Effector memory CD4-positive, alpha-beta T cell (primary cell): ENCODE data around the gene NPPB.
A peak's percentile ranks its signal among the peaks of the same experiment; 100 is the strongest.
"Not testable (repeated sequence)": the region's sequence is repeated elsewhere in the genome, so short reads cannot be mapped to it uniquely, and the experiment has no call there.

Source experiments
- DNase-seq, 3 donors: peaks; one replicate each; pipeline ENCODE4 v3.0.0-alpha.2; 2020
- H3K27ac ChIP-seq: 2 replicates; pipeline ENCODE4 v1.7.0; 2013; ENCODE audit warnings: mild to moderate bottlenecking, low read length, moderate library complexity; ENCODE audit not compliant: insufficient read depth, poor library complexity, severe bottlenecking
- H3K27me3 ChIP-seq: replicated peaks from 2 replicates; pipeline ENCODE4 v1.7.0; 2013; ENCODE audit warnings: mild to moderate bottlenecking, low read length; ENCODE audit not compliant: insufficient read depth, control insufficient read depth, poor library complexity, severe bottlenecking
- H3K36me3 ChIP-seq: 2 replicates; pipeline ENCODE4 v1.7.0; 2013; ENCODE audit warnings: mild to moderate bottlenecking, low read length, moderate library complexity; ENCODE audit not compliant: control insufficient read depth, insufficient read depth
- H3K4me1 ChIP-seq: 2 replicates; pipeline ENCODE4 v1.7.0; 2013; ENCODE audit warnings: low read length, mild to moderate bottlenecking; ENCODE audit not compliant: control insufficient read depth, insufficient read depth, poor library complexity, severe bottlenecking
- H3K4me3 ChIP-seq: 2 replicates; pipeline ENCODE4 v1.7.0; 2013; ENCODE audit warnings: low read length, low read depth, mild to moderate bottlenecking; ENCODE audit not compliant: insufficient read depth, poor library complexity, severe bottlenecking
- H3K9me3 ChIP-seq: 2 replicates; pipeline ENCODE4 v1.7.0; 2013; ENCODE audit warnings: mild to moderate bottlenecking, low read length, moderate library complexity; ENCODE audit not compliant: control insufficient read depth
- total RNA-seq, 3 donors: gene quantifications; one replicate each; lab custom pipeline; 2026; lab: John Stamatoyannopoulos, UW

Gene NPPB
- 0 reads per million in 3 donors for total RNA-seq

- H3K27ac ChIP-seq, result no peak within 1 kb of the TSS
- H3K4me3 ChIP-seq, result no peak within 1 kb of the TSS
- H3K4me1 ChIP-seq, result no peaks in the 10 kb centered on the region
- peaks cover 30% of the 10 kb centered on the region for H3K27me3 ChIP-seq
- no peaks in the 10 kb centered on the region for H3K9me3 ChIP-seq
- DNase-seq, result no peak
- no peaks in the 10 kb centered on the region for H3K36me3 ChIP-seq
These were observed at the start of gene NPPB for GRCh38 chr1:11858613-11858967. Gene NPPB, minus strand, starts transcription at chr1:11858945. Its CDS starts 112 bp downstream, at chr1:11858833.

DNA sequence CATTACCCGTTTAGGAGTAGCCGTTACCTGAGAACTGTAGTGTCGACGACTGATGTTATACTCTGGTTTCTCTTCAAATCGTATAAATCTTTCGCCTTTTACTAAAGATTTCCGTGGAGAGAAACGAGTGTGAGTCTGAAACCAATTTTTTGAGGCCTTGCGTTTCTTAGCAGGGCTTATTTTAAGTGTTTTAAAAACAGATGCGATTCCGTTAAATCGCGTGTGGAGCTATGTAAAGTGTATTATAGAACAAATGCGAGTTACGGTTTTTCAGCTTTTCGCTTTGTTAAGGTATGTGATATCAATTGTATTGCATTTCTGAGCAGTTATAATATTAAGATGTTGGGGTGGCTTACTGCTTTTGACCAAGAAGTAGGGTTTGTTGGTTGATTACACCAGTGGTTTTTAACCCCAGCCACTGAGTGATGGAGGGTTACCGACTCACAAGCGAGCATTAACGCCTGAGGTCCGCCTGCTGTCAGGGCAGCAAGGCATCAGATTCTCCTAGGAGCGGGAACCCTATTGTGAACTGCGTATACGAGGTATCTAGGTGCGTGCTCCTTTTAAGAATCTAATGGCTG is 49.4 kb upstream of the NPPB start:
- Histone ChIP-seq H3K36me3 (no peaks in the 10 kb centered on the region), H3K27ac (peak overlapping the region; percentile 97), H3K9me3 (no peaks in the 10 kb centered on the region), H3K4me1 (peaks cover 16% of the 10 kb centered on the region), H3K4me3 (peak overlapping the region; percentile 68), H3K27me3 (no peaks in the 10 kb centered on the region)
- DNase-seq, result peak in 2 of 3 donors; percentile 61 to 68

DNA sequence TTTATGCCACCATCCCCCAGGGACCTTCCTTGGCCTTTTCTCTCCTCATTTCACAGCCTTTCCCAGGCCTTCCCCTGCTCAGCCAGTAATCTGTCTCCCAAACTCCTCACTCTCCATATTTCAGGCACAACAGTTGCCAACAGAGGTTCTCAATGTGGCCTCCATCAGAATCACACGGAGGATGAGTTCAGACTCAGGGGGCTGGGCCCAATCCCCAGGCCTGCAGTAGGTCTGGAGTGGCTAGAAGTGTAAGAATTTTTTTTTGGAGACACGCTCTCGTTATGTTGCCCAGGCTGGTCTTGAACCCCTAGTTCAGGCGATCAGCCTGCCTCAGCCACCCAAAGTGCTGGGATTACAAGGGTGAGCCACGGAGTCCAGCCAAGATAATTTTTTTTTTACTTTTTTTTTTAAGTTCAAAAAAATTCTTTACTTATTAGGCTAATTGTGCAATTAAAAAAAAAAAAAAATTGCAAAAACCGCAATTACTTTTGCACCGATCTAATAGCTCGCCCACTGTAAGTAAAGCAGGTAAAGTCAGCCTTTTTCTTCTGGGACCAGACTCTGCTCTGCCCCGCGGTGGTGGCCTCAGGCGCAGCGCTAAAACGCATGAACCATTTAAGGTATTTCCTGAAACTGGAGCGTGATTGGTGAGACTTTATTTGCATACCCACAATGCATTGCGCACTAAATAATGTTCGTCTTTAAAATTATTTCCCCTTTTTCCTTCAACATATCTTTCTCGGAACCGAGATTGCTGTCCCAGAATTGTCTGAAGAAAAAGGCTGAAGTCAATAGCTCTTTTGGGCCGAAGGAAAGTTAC is 48.7 kb upstream of the NPPB start:
- Histone ChIP-seq H3K9me3 (no peaks in the 10 kb centered on the region), H3K36me3 (no peaks in the 10 kb centered on the region), H3K4me3 (no peak overlapping the region), H3K27me3 (no peaks in the 10 kb centered on the region), H3K4me1 (peaks cover 16% of the 10 kb centered on the region), H3K27ac (peak overlapping the region; percentile 97)
- peak; percentile 83 to 87 (median 86) for DNase-seq

GRCh38 chr1:11906870-11907269 is 48.1 kb upstream of the NPPB start:
- Histone ChIP-seq H3K9me3 (no peaks in the 10 kb centered on the region), H3K27me3 (no peaks in the 10 kb centered on the region), H3K4me3 (no peak overlapping the region), H3K36me3 (no peaks in the 10 kb centered on the region), H3K27ac (no peak overlapping the region), H3K4me1 (peaks cover 16% of the 10 kb centered on the region)
- no peak for DNase-seq

GRCh38 chr1:11904978-11905377 is 46.2 kb upstream of the NPPB start:
- no peaks in the 10 kb centered on the region for H3K9me3 ChIP-seq
- no peak for DNase-seq
- no peak overlapping the region for H3K27ac ChIP-seq
- H3K36me3 ChIP-seq, result no peaks in the 10 kb centered on the region
- H3K4me1 ChIP-seq, result peaks cover 16% of the 10 kb centered on the region
- no peak overlapping the region for H3K4me3 ChIP-seq
- H3K27me3 ChIP-seq, result no peaks in the 10 kb centered on the region

- not testable (repeated sequence) for H3K9me3 ChIP-seq, H3K36me3 ChIP-seq, H3K27me3 ChIP-seq, DNase-seq, H3K4me3 ChIP-seq, H3K27ac ChIP-seq
- peaks cover 12% of the 10 kb centered on the region for H3K4me1 ChIP-seq
These were observed 45.4 kb upstream of the NPPB start for GRCh38 chr1:11904156-11904555.

DNA sequence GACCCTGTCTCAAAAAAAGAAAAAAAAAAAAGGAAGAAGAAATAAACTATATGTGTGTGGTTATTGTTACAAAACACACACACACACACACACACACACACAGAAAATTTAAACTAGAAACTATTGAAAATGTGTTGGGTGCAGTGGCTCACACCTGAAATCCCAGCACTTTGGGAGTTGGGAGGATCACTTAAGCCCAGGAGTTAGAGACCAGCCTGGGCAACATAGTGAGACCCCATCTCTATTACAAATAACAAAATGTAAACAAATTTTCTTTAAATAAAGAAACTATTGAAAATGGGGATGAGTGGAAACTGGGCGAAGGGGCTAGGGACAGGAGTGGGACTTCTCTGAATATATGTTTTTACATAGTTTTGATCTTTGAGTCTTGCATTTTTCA is 44.5 kb upstream of the NPPB start:
- Histone ChIP-seq H3K27ac (no peak overlapping the region), H3K9me3 (no peaks in the 10 kb centered on the region), H3K4me3 (no peak overlapping the region), H3K27me3 (peaks cover 15% of the 10 kb centered on the region), H3K36me3 (no peaks in the 10 kb centered on the region), H3K4me1 (peaks cover 12% of the 10 kb centered on the region)
- no peak for DNase-seq

DNA sequence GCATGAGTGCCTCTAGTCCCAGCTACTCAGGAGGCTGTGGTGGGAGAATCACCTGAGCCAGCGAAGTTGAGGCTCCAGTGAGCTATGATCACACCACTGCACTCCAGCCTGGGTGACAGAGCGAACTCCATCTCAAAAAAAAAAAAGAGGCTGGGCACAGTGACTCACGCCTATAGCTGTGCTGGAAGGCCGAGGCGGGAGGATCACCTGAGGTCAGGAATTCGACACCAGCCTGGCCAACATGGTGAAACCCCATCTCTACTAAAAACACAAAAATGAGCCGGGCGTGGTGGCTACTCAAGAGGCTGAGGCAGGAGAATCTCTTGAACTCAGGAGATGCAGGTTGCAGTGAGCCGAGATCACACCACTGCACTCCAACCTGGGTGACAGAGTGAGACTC is 42.7 kb upstream of the NPPB start:
- not testable (repeated sequence) for DNase-seq, H3K4me3 ChIP-seq, H3K4me1 ChIP-seq, H3K27ac ChIP-seq, H3K36me3 ChIP-seq, H3K9me3 ChIP-seq
- peaks cover 22% of the 10 kb centered on the region for H3K27me3 ChIP-seq

GRCh38 chr1:11898831-11899467 is 40.2 kb upstream of the NPPB start:
- Histone ChIP-seq H3K4me1 (no peaks in the 10 kb centered on the region), H3K36me3 (no peaks in the 10 kb centered on the region), H3K9me3 (no peaks in the 10 kb centered on the region), H3K27ac (no peak overlapping the region), H3K27me3 (peaks cover 24% of the 10 kb centered on the region), H3K4me3 (no peak overlapping the region)
- DNase-seq, result no peak
